ENCODE data around the gene ATRX. TPM values are rescaled to one million over a fixed set of nuclear protein-coding genes. Genes with fewer than 3 reads are reported as not detected.
"Not testable (repeated sequence)": the region's sequence is repeated elsewhere in the genome, so short reads cannot be mapped to it uniquely, and the experiment has no call there.

The ATRX gene
- 47.9 and 70.9 TPM in 2 replicates for total RNA-seq

GRCh38 chrX:77785486-77786364, at the start of gene ATRX:
Gene ATRX, minus strand, starts transcription at chrX:77786216. Its CDS starts 215 bp downstream, at chrX:77786001.
- DNase-seq (ENCODE audit: extremely low read depth, low read depth, low spot score): peak; percentile 41

- DNase-seq (ENCODE audit: extremely low read depth, low read depth, low spot score): not testable (repeated sequence)
Measured at GRCh38 chrX:77831544-77831943, 45.5 kb upstream of the ATRX start.

GRCh38 chrX:77821989-77822388, 36.0 kb upstream of the ATRX start:
- not testable (repeated sequence) for DNase-seq (ENCODE audit: extremely low read depth, low read depth, low spot score)

GRCh38 chrX:77820091-77820727, 34.2 kb upstream of the ATRX start:
- DNase-seq (ENCODE audit: extremely low read depth, low read depth, low spot score): no peak

- no peak for DNase-seq (ENCODE audit: extremely low read depth, low read depth, low spot score)
Measured at GRCh38 chrX:77814210-77814609, 28.2 kb upstream of the ATRX start.

- no peak for DNase-seq (ENCODE audit: extremely low read depth, low read depth, low spot score)
Measured at GRCh38 chrX:77802201-77802600, 16.2 kb upstream of the ATRX start.

- DNase-seq (ENCODE audit: extremely low read depth, low read depth, low spot score): no peak
Measured at GRCh38 chrX:77795124-77795523, 9.1 kb upstream of the ATRX start.

GRCh38 chrX:77793946-77794345, 7.9 kb upstream of the ATRX start:
- no peak for DNase-seq (ENCODE audit: extremely low read depth, low read depth, low spot score)

- DNase-seq (ENCODE audit: extremely low read depth, low read depth, low spot score): no peak
Measured at GRCh38 chrX:77788050-77788449, 2.0 kb upstream of the ATRX start.

GRCh38 chrX:77786365-77786680, 307 bp upstream of the ATRX start:
- DNase-seq (ENCODE audit: extremely low read depth, low read depth, low spot score): no peak

- no peak for DNase-seq (ENCODE audit: extremely low read depth, low read depth, low spot score)
Measured at GRCh38 chrX:77779695-77780094, 6.3 kb downstream of the ATRX start.

GRCh38 chrX:77776659-77777058, 9.4 kb downstream of the ATRX start:
- DNase-seq (ENCODE audit: extremely low read depth, low read depth, low spot score): no peak

GRCh38 chrX:77771601-77772000, 14.4 kb downstream of the ATRX start:
- DNase-seq (ENCODE audit: extremely low read depth, low read depth, low spot score): no peak

- DNase-seq (ENCODE audit: extremely low read depth, low read depth, low spot score): no peak
Measured at GRCh38 chrX:77768787-77769186, 17.2 kb downstream of the ATRX start.

GRCh38 chrX:77766212-77766611, 19.8 kb downstream of the ATRX start:
- not testable (repeated sequence) for DNase-seq (ENCODE audit: extremely low read depth, low read depth, low spot score)

GRCh38 chrX:77755561-77755960, 30.5 kb downstream of the ATRX start:
- DNase-seq (ENCODE audit: extremely low read depth, low read depth, low spot score): no peak

- DNase-seq (ENCODE audit: extremely low read depth, low read depth, low spot score): not testable (repeated sequence)
Measured at GRCh38 chrX:77753942-77754341, 32.1 kb downstream of the ATRX start.

GRCh38 chrX:77749695-77750094, 36.3 kb downstream of the ATRX start:
- DNase-seq (ENCODE audit: extremely low read depth, low read depth, low spot score): no peak

GRCh38 chrX:77743720-77744119, 42.3 kb downstream of the ATRX start:
- DNase-seq (ENCODE audit: extremely low read depth, low read depth, low spot score): no peak

- DNase-seq (ENCODE audit: extremely low read depth, low read depth, low spot score): no peak
Measured at GRCh38 chrX:77742788-77743476, 43.1 kb downstream of the ATRX start.

GRCh38 chrX:77740376-77740905, 45.6 kb downstream of the ATRX start:
- DNase-seq (ENCODE audit: extremely low read depth, low read depth, low spot score): no peak
